Neural progenitor cell (in vitro differentiated cells): ENCODE measurements around the gene GCN1. TPM values are rescaled to one million over a fixed set of nuclear protein-coding genes. Genes with fewer than 3 reads are reported as not detected.
"Not testable (repeated sequence)": the region's sequence is repeated elsewhere in the genome, so short reads cannot be mapped to it uniquely, and the experiment has no call there.

Experiments
- DNase-seq: peaks from one replicate; pipeline ENCODE4 v3.0.0-alpha.2; 2016; ENCODE audit warnings: low spot score
- H2AFZ ChIP-seq: fragments of 200-600 bp; sonication (generic); replicated peaks from 2 replicates; pipeline ENCODE4 v1.6.1; 2016; ENCODE audit warnings: antibody characterized with exemption
- H3F3A ChIP-seq: fragments of 200-600 bp; sonication (generic); 2 replicates; pipeline ENCODE4 v1.6.1; 2016; ENCODE audit warnings: antibody characterized with exemption, low read depth
- H3K27ac ChIP-seq: fragments of 200-600 bp; sonication (generic); 2 replicates; pipeline ENCODE4 v1.5.1; 2016; ENCODE audit warnings: mild to moderate bottlenecking
- H3K27me3 ChIP-seq: fragments of 200-600 bp; sonication (generic); 2 replicates; pipeline ENCODE4 v1.6.1; 2016; ENCODE audit warnings: mild to moderate bottlenecking, moderate library complexity
- H3K36me3 ChIP-seq: fragments of 200-600 bp; sonication (generic); 2 replicates; pipeline ENCODE4 v1.5.1; 2016
- H3K4me1 ChIP-seq: fragments of 200-600 bp; sonication (generic); 2 replicates; pipeline ENCODE4 v1.6.1; 2016; ENCODE audit warnings: mixed run types
- H3K4me2 ChIP-seq: fragments of 200-600 bp; sonication (generic); 2 replicates; pipeline ENCODE4 v1.6.1; 2016
- H3K4me3 ChIP-seq: fragments of 200-600 bp; sonication (generic); 2 replicates; pipeline ENCODE4 v1.5.1; 2016
- H3K79me2 ChIP-seq: fragments of 200-600 bp; sonication (generic); 2 replicates; pipeline ENCODE4 v1.6.1; 2016; ENCODE audit warnings: low read depth
- H3K9ac ChIP-seq: fragments of 200-600 bp; sonication (generic); 2 replicates; pipeline ENCODE4 v1.6.1; 2016
- H3K9me3 ChIP-seq: fragments of 200-600 bp; sonication (generic); 2 replicates; pipeline ENCODE4 v1.5.1; 2016; ENCODE audit warnings: low read depth
- H4K20me1 ChIP-seq: fragments of 200-600 bp; sonication (generic); 2 replicates; pipeline ENCODE4 v1.6.1; 2016; ENCODE audit warnings: low read depth
- H3K27ac Mint-ChIP-seq: 3 replicates; pipeline ENCODE4 v1.8.0; 2021; ENCODE audit warnings: mixed read lengths
- H3K27me3 Mint-ChIP-seq: 2 replicates; pipeline ENCODE4 v1.8.0; 2022; ENCODE audit warnings: low read depth, mild to moderate bottlenecking, inconsistent platforms, moderate library complexity, mixed read lengths; ENCODE audit not compliant: insufficient read depth
- H3K36me3 Mint-ChIP-seq: 3 replicates; pipeline ENCODE4 v1.8.0; 2021; ENCODE audit warnings: mixed read lengths
- H3K4me1 Mint-ChIP-seq: 3 replicates; pipeline ENCODE4 v1.8.0; 2021; ENCODE audit warnings: mixed read lengths
- H3K4me3 Mint-ChIP-seq: 3 replicates; pipeline ENCODE4 v1.8.0; 2021; ENCODE audit warnings: mild to moderate bottlenecking, moderate library complexity, mixed read lengths
- H3K9me3 Mint-ChIP-seq: 3 replicates; pipeline ENCODE4 v1.8.0; 2020; ENCODE audit warnings: mixed read lengths
- CTCF ChIP-seq: fragments of 200-600 bp; sonication (generic); IDR thresholded peaks from 2 replicates; pipeline ENCODE4 v1.5.1; 2017; ENCODE audit warnings: antibody characterized with exemption, mild to moderate bottlenecking
- EZH2 ChIP-seq: fragments of 200-600 bp; sonication (generic); IDR thresholded peaks from 2 replicates; pipeline ENCODE4 v1.6.1; 2017; ENCODE audit warnings: antibody characterized with exemption, mild to moderate bottlenecking, moderate library complexity
- EZH2phosphoT487 ChIP-seq: fragments of 200-600 bp; sonication (generic); IDR thresholded peaks from 2 replicates; pipeline ENCODE4 v1.6.1; 2017; ENCODE audit warnings: antibody characterized with exemption
- total RNA-seq: library from RNA; depleted of rRNA; stranded (reverse); fragments of >200 nt; gene quantifications from 2 replicates; pipeline ENCODE4 v1.2.3, GENCODE V29; 2015; ENCODE audit warnings: low replicate concordance

Gene GCN1
- total RNA-seq, 1 donor from 2014 or later: 60.9 TPM

- Histone ChIP-seq H4K20me1 (no peaks in the 10 kb centered on the region), H3K79me2 (no peaks in the 10 kb centered on the region), H3F3A (no peaks in the 10 kb centered on the region), H3K36me3 (no peaks in the 10 kb centered on the region), H3K4me3 (no peak overlapping the region), H2AFZ (no peak overlapping the region), H3K9ac (no peak overlapping the region), H3K4me2 (no peak overlapping the region), H3K4me1 (no peaks in the 10 kb centered on the region), H3K27me3 (no peaks in the 10 kb centered on the region), H3K9me3 (no peaks in the 10 kb centered on the region), H3K27ac (no peak overlapping the region)
- DNase-seq: no peak
- no peak overlapping the region for H3K27ac Mint-ChIP-seq
- H3K36me3 Mint-ChIP-seq: peaks cover 20% of the 10 kb centered on the region
- peaks cover 1% of the 10 kb centered on the region for H3K9me3 Mint-ChIP-seq
- peaks cover 2% of the 10 kb centered on the region for H3K27me3 Mint-ChIP-seq
- TF ChIP-seq EZH2: no peak
- TF ChIP-seq CTCF: no peak
- no peak for TF ChIP-seq EZH2phosphoT487
- peaks cover 6% of the 10 kb centered on the region for H3K4me1 Mint-ChIP-seq
- H3K4me3 Mint-ChIP-seq: no peak overlapping the region
Observed at GRCh38 chr12:120211243-120211903, 16.9 kb upstream of the GCN1 start.

- Histone ChIP-seq H4K20me1 (no peaks in the 10 kb centered on the region), H3K9me3 (no peaks in the 10 kb centered on the region), H3K4me3 (no peak overlapping the region), H2AFZ (no peak overlapping the region), H3K79me2 (no peaks in the 10 kb centered on the region), H3K4me1 (no peaks in the 10 kb centered on the region), H3K27ac (no peak overlapping the region), H3K4me2 (no peak overlapping the region), H3F3A (no peaks in the 10 kb centered on the region), H3K9ac (no peak overlapping the region), H3K27me3 (no peaks in the 10 kb centered on the region), H3K36me3 (no peaks in the 10 kb centered on the region)
- Mint-ChIP-seq H3K27ac (no peak overlapping the region), H3K27me3 (peaks cover 2% of the 10 kb centered on the region), H3K36me3 (peaks cover 28% of the 10 kb centered on the region), H3K4me3 (no peak overlapping the region), H3K9me3 (peaks cover 2% of the 10 kb centered on the region), H3K4me1 (no peaks in the 10 kb centered on the region)
- no peak for TF ChIP-seq EZH2
- no peak for TF ChIP-seq CTCF
- no peak for TF ChIP-seq EZH2phosphoT487
- no peak for DNase-seq
Observed at GRCh38 chr12:120209851-120210250, 15.3 kb upstream of the GCN1 start.

GRCh38 chr12:120207227-120207626 lies 12.7 kb upstream of the GCN1 start:
- Mint-ChIP-seq H3K4me1 (peaks cover 6% of the 10 kb centered on the region), H3K27me3 (peaks cover 2% of the 10 kb centered on the region), H3K27ac (no peak overlapping the region), H3K4me3 (no peak overlapping the region), H3K9me3 (peaks cover 2% of the 10 kb centered on the region), H3K36me3 (peaks cover 28% of the 10 kb centered on the region)
- TF ChIP-seq CTCF (no peak), EZH2phosphoT487 (no peak), EZH2 (no peak)
- H3K79me2 ChIP-seq: peaks cover 7% of the 10 kb centered on the region
- H4K20me1 ChIP-seq: no peaks in the 10 kb centered on the region
- H3K4me3 ChIP-seq: no peak overlapping the region
- no peaks in the 10 kb centered on the region for H3K36me3 ChIP-seq
- no peak overlapping the region for H2AFZ ChIP-seq
- H3K4me1 ChIP-seq: no peaks in the 10 kb centered on the region
- no peaks in the 10 kb centered on the region for H3K27me3 ChIP-seq
- no peak overlapping the region for H3K9ac ChIP-seq
- no peaks in the 10 kb centered on the region for H3F3A ChIP-seq
- H3K27ac ChIP-seq: no peak overlapping the region
- DNase-seq: no peak
- no peak overlapping the region for H3K4me2 ChIP-seq
- no peaks in the 10 kb centered on the region for H3K9me3 ChIP-seq

GRCh38 chr12:120206781-120207180 lies 12.3 kb upstream of the GCN1 start:
- peaks cover 12% of the 10 kb centered on the region for H3K79me2 ChIP-seq
- not testable (repeated sequence) for H3K9ac ChIP-seq, DNase-seq, H3K4me1 Mint-ChIP-seq, H2AFZ ChIP-seq, H4K20me1 ChIP-seq, H3K9me3 Mint-ChIP-seq, H3K4me3 Mint-ChIP-seq, H3K9me3 ChIP-seq, H3K27me3 Mint-ChIP-seq, H3K27ac ChIP-seq, H3K36me3 ChIP-seq, H3K4me1 ChIP-seq, H3K27me3 ChIP-seq, H3K27ac Mint-ChIP-seq, H3K4me3 ChIP-seq, H3F3A ChIP-seq, H3K4me2 ChIP-seq
- peaks cover 26% of the 10 kb centered on the region for H3K36me3 Mint-ChIP-seq
